NCI-H345 treated with DMSO at 0.1 percent for 48 hours (cell line): ENCODE data around the gene SLC16A12.
"Not testable (repeated sequence)": the region's sequence is repeated elsewhere in the genome, so short reads cannot be mapped to it uniquely, and the experiment has no call there.

ENCODE experiments used
- DNase-seq: peaks from one replicate; lab custom pipeline; 2025; ENCODE audit not compliant: unreplicated experiment; lab: John Stamatoyannopoulos, UW

SLC16A12 gene

GRCh38 chr10:89393898-89394297 is 141.5 kb downstream of the SLC16A12 start:
- no peak for DNase-seq

- no peak for DNase-seq
Observed at GRCh38 chr10:89392974-89393373, 142.4 kb downstream of the SLC16A12 start.

- peak; percentile 37 for DNase-seq
Observed at GRCh38 chr10:89391907-89392756, 143.3 kb downstream of the SLC16A12 start, which contains the start of gene IFIT1. Gene IFIT1 (plus strand): TSS chr10:89392623. CDS start chr10:89392713, 90 bp downstream.

- not testable (repeated sequence) for DNase-seq
Observed at GRCh38 chr10:89391226-89391576, 144.2 kb downstream of the SLC16A12 start.

- DNase-seq, result peak; percentile 44
Observed at GRCh38 chr10:89390476-89391225, 144.7 kb downstream of the SLC16A12 start.

GRCh38 chr10:89389254-89389653 is 146.1 kb downstream of the SLC16A12 start:
- no peak for DNase-seq

GRCh38 chr10:89388806-89389205 is 146.6 kb downstream of the SLC16A12 start:
- no peak for DNase-seq

- DNase-seq, result no peak
Observed at GRCh38 chr10:89384474-89385340, 150.7 kb downstream of the SLC16A12 start.

GRCh38 chr10:89382757-89383156 is 152.6 kb downstream of the SLC16A12 start:
- no peak for DNase-seq
